Measurements from ENCODE around the gene LUZP1. TPM values are rescaled to one million over a fixed set of nuclear protein-coding genes. Genes with fewer than 3 reads are reported as not detected.

Gene LUZP1
- polyA plus RNA-seq, 4 donors: 29.6 to 38.0 (median 31.2) TPM

GRCh38 chr1:23159963-23160877, 8.4 kb downstream of the LUZP1 start:
- DNase-seq (ENCODE audit: low read depth in 4 of 4, low spot score in 3 of 4): no peak

- no peak for DNase-seq (ENCODE audit: low read depth in 4 of 4, low spot score in 3 of 4)
Measured at GRCh38 chr1:23156940-23157339, 11.7 kb downstream of the LUZP1 start.

- no peak for DNase-seq (ENCODE audit: low read depth in 4 of 4, low spot score in 3 of 4)
Measured at GRCh38 chr1:23152966-23153684, 15.5 kb downstream of the LUZP1 start.

- DNase-seq (ENCODE audit: low read depth in 4 of 4, low spot score in 3 of 4): no peak
Measured at GRCh38 chr1:23150742-23151141, 17.9 kb downstream of the LUZP1 start.

- no peak for DNase-seq (ENCODE audit: low read depth in 4 of 4, low spot score in 3 of 4)
Measured at GRCh38 chr1:23150125-23150524, 18.5 kb downstream of the LUZP1 start.

- no peak for DNase-seq (ENCODE audit: low read depth in 4 of 4, low spot score in 3 of 4)
Measured at GRCh38 chr1:23149114-23149513, 19.5 kb downstream of the LUZP1 start.

- DNase-seq (ENCODE audit: low read depth in 4 of 4, low spot score in 3 of 4): no peak
Measured at GRCh38 chr1:23148084-23148483, 20.6 kb downstream of the LUZP1 start.

- no peak for DNase-seq (ENCODE audit: low read depth in 4 of 4, low spot score in 3 of 4)
Measured at GRCh38 chr1:23140940-23141596, 27.6 kb downstream of the LUZP1 start.

GRCh38 chr1:23135268-23135667, 33.4 kb downstream of the LUZP1 start:
- DNase-seq (ENCODE audit: low read depth in 4 of 4, low spot score in 3 of 4): no peak

GRCh38 chr1:23134055-23134454, 34.6 kb downstream of the LUZP1 start:
- no peak for DNase-seq (ENCODE audit: low read depth in 4 of 4, low spot score in 3 of 4)

GRCh38 chr1:23133587-23133986, 35.1 kb downstream of the LUZP1 start:
- no peak for DNase-seq (ENCODE audit: low read depth in 4 of 4, low spot score in 3 of 4)

GRCh38 chr1:23132033-23132432, 36.6 kb downstream of the LUZP1 start:
- DNase-seq (ENCODE audit: low read depth in 4 of 4, low spot score in 3 of 4): no peak

- no peak for DNase-seq (ENCODE audit: low read depth in 4 of 4, low spot score in 3 of 4)
Measured at GRCh38 chr1:23129846-23130245, 38.8 kb downstream of the LUZP1 start.

- DNase-seq (ENCODE audit: low read depth in 4 of 4, low spot score in 3 of 4): no peak
Measured at GRCh38 chr1:23126801-23127200, 41.9 kb downstream of the LUZP1 start.

- DNase-seq (ENCODE audit: low read depth in 4 of 4, low spot score in 3 of 4): no peak
Measured at GRCh38 chr1:23126200-23126599, 42.5 kb downstream of the LUZP1 start.

GRCh38 chr1:23125489-23125888, 43.2 kb downstream of the LUZP1 start:
- DNase-seq (ENCODE audit: low read depth in 4 of 4, low spot score in 3 of 4): no peak

GRCh38 chr1:23124259-23125026, 44.2 kb downstream of the LUZP1 start:
- DNase-seq (ENCODE audit: low read depth in 4 of 4, low spot score in 3 of 4): no peak

GRCh38 chr1:23123528-23123927, 45.1 kb downstream of the LUZP1 start:
- DNase-seq (ENCODE audit: low read depth in 4 of 4, low spot score in 3 of 4): peak in 1 of 4 donors; percentile 16

GRCh38 chr1:23122796-23123195, 45.9 kb downstream of the LUZP1 start:
- DNase-seq (ENCODE audit: low read depth in 4 of 4, low spot score in 3 of 4): no peak

GRCh38 chr1:23122023-23122748, 46.5 kb downstream of the LUZP1 start:
- peak in 2 of 4 donors; percentile 37 to 47 for DNase-seq (ENCODE audit: low read depth in 4 of 4, low spot score in 3 of 4)
